ENCODE data around the gene SHISA9.

- TF ChIP-seq, protein P1, sequence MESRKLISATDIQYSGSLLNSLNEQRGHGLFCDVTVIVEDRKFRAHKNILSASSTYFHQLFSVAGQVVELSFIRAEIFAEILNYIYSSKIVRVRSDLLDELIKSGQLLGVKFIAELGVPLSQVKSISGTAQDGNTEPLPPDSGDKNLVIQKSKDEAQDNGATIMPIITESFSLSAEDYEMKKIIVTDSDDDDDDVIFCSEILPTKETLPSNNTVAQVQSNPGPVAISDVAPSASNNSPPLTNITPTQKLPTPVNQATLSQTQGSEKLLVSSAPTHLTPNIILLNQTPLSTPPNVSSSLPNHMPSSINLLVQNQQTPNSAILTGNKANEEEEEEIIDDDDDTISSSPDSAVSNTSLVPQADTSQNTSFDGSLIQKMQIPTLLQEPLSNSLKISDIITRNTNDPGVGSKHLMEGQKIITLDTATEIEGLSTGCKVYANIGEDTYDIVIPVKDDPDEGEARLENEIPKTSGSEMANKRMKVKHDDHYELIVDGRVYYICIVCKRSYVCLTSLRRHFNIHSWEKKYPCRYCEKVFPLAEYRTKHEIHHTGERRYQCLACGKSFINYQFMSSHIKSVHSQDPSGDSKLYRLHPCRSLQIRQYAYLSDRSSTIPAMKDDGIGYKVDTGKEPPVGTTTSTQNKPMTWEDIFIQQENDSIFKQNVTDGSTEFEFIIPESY (IDR thresholded peaks at IDR 0.05; ENCODE audit: extremely low read depth, insufficient replicate concordance, low read length), result no peak
- TF ChIP-seq EZH2 (IDR thresholded peaks at IDR 0.05) (no peak), TCF7L2 (IDR thresholded peaks at IDR 0.05; ENCODE audit: borderline replicate concordance, extremely low read depth, insufficient read depth, insufficient read length) (no peak), POLR2A (IDR thresholded peaks at IDR 0.05; ENCODE audit: borderline replicate concordance, extremely low read depth, insufficient read depth, insufficient read length) (no peak), RAD21 (IDR thresholded peaks at IDR 0.05; ENCODE audit: low read depth) (no peak), SP1 (IDR thresholded peaks at IDR 0.05; ENCODE audit: low read depth) (no peak), YY1 (IDR thresholded peaks at IDR 0.05; ENCODE audit: extremely low read depth, insufficient replicate concordance, low read depth, low read length) (no peak), POLR2AphosphoS5 (IDR thresholded peaks at IDR 0.05; ENCODE audit: low read depth, low read length) (no peak), CTCF (IDR thresholded peaks at IDR 0.05 in 2 of 3, conservative IDR thresholded peaks at IDR 0.05 in 1 of 3; ENCODE audit: borderline replicate concordance in 1 of 3, insufficient read depth in 1 of 3, low read depth in 2 of 3, low read length in 2 of 3) (no peak), JUND (IDR thresholded peaks at IDR 0.05) (no peak), EZH2phosphoT487 (IDR thresholded peaks at IDR 0.05; ENCODE audit: borderline replicate concordance) (no peak)
Observed at GRCh38 chr16:13245713-13246377, 344.4 kb downstream of the SHISA9 start.
